Activated naive CD8-positive, alpha-beta T cell (primary cell): ENCODE measurements around the gene TASP1.

ENCODE experiments used
- H3K27ac Mint-ChIP-seq: one replicate; pipeline ENCODE4 v1.8.0; 2021; ENCODE audit warnings: mixed read lengths
- H3K27me3 Mint-ChIP-seq: one replicate; pipeline ENCODE4 v1.8.0; 2021; ENCODE audit warnings: mixed read lengths
- H3K36me3 Mint-ChIP-seq: one replicate; pipeline ENCODE4 v1.8.0; 2021; ENCODE audit warnings: mixed read lengths
- H3K4me1 Mint-ChIP-seq: one replicate; pipeline ENCODE4 v1.8.0; 2021; ENCODE audit warnings: low read depth, mixed read lengths
- H3K4me3 Mint-ChIP-seq: one replicate; pipeline ENCODE4 v1.8.0; 2021; ENCODE audit warnings: mild to moderate bottlenecking, mixed read lengths
- H3K9me3 Mint-ChIP-seq: one replicate; pipeline ENCODE4 v1.8.0; 2021; ENCODE audit warnings: low read depth, mixed read lengths

TASP1 gene

GRCh38 chr20:13563854-13564253 lies 74.9 kb downstream of the TASP1 start:
- Mint-ChIP-seq H3K36me3 (peaks cover 45% of the 10 kb centered on the region), H3K27me3 (no peaks in the 10 kb centered on the region)

DNA sequence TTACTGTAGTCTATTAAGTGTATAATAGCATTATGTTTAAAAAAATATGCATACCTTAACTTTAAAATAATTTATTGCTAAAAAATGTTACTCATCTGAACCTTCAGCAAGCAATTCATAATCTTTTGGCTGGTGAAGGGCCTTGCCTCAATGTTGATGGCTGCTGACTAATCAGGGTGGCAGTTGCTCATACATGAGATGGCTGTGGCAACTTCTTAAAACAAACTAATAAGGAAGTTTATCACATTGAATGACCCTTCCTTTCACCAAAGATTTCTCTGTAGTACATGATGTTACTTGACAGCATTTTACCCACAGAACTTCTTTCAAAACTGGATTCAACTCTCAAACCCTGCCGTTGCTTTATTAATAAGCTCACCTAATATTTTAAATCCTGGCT lies 84.0 kb downstream of the TASP1 start:
- no peaks in the 10 kb centered on the region for H3K27me3 Mint-ChIP-seq
- H3K9me3 Mint-ChIP-seq: no peaks in the 10 kb centered on the region
- H3K36me3 Mint-ChIP-seq: peaks cover 34% of the 10 kb centered on the region
- H3K4me3 Mint-ChIP-seq: no peak overlapping the region
- no peaks in the 10 kb centered on the region for H3K4me1 Mint-ChIP-seq
- no peak overlapping the region for H3K27ac Mint-ChIP-seq

More at GRCh38 chr20:13563854-13564253, 74.9 kb downstream of the TASP1 start:
- peaks cover 11% of the 10 kb centered on the region for H3K9me3 Mint-ChIP-seq
- no peak overlapping the region for H3K27ac Mint-ChIP-seq
- no peaks in the 10 kb centered on the region for H3K4me1 Mint-ChIP-seq
- no peak overlapping the region for H3K4me3 Mint-ChIP-seq

- no peaks in the 10 kb centered on the region for H3K4me1 Mint-ChIP-seq
- H3K27ac Mint-ChIP-seq: no peak overlapping the region
- no peak overlapping the region for H3K4me3 Mint-ChIP-seq
- H3K36me3 Mint-ChIP-seq: peaks cover 31% of the 10 kb centered on the region
- H3K27me3 Mint-ChIP-seq: no peaks in the 10 kb centered on the region
- H3K9me3 Mint-ChIP-seq: no peaks in the 10 kb centered on the region
Observed at GRCh38 chr20:13554076-13554475, 84.7 kb downstream of the TASP1 start.

- H3K27me3 Mint-ChIP-seq: no peaks in the 10 kb centered on the region
- H3K9me3 Mint-ChIP-seq: no peaks in the 10 kb centered on the region
- peaks cover 25% of the 10 kb centered on the region for H3K36me3 Mint-ChIP-seq
- H3K4me3 Mint-ChIP-seq: no peak overlapping the region
- no peak overlapping the region for H3K27ac Mint-ChIP-seq
- no peaks in the 10 kb centered on the region for H3K4me1 Mint-ChIP-seq
Observed at GRCh38 chr20:13552061-13552460, 86.7 kb downstream of the TASP1 start.

GRCh38 chr20:13549451-13549850 lies 89.3 kb downstream of the TASP1 start:
- no peak overlapping the region for H3K27ac Mint-ChIP-seq
- peaks cover 13% of the 10 kb centered on the region for H3K36me3 Mint-ChIP-seq
- no peaks in the 10 kb centered on the region for H3K9me3 Mint-ChIP-seq

GRCh38 chr20:13546497-13547131 lies 92.1 kb downstream of the TASP1 start:
- Mint-ChIP-seq H3K4me1 (no peaks in the 10 kb centered on the region), H3K27me3 (no peaks in the 10 kb centered on the region), H3K4me3 (no peak overlapping the region), H3K27ac (no peak overlapping the region), H3K36me3 (peaks cover 2% of the 10 kb centered on the region), H3K9me3 (no peaks in the 10 kb centered on the region)

More at GRCh38 chr20:13549451-13549850, 89.3 kb downstream of the TASP1 start:
- Mint-ChIP-seq H3K4me3 (no peak overlapping the region), H3K27me3 (no peaks in the 10 kb centered on the region), H3K4me1 (no peaks in the 10 kb centered on the region)

DNA sequence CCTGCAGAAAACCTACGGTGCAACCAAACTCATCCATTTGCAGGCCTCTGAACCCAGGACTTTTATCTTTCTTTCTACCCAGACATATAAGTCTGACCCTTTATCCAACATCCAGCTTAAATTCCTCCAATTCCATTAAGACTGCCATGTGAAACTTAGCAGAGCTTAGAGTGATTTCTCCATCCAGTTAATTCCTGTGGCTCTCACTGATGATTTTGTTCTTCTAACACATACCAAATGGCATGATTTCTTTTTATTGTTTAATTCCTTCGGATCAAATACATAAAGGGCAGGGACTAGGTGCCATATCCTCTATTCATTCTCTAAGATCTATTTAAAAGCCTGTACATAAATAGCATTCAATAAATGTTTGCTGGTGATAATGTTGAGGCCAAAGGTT lies 92.9 kb downstream of the TASP1 start:
- H3K4me3 Mint-ChIP-seq: no peak overlapping the region
- no peaks in the 10 kb centered on the region for H3K27me3 Mint-ChIP-seq

DNA sequence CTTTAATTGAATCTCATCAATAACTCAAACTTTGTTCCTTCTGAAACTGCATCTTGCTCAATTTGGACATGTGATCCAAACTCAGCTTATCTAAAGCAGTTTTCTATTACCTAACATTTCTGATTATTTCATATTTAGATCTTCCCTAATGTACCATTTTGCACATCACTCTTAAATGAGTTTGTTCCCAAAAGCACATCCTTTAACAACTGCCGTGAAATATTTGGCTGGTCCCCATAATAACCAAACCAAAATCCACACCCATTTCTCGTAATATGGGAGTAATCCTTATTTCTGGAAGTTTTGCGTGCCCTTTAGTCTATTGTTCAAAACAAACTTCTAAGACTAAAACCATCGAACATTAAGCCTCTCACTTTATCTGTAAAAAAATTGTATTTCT lies 94.9 kb downstream of the TASP1 start:
- peaks cover 3% of the 10 kb centered on the region for H3K36me3 Mint-ChIP-seq
- no peaks in the 10 kb centered on the region for H3K9me3 Mint-ChIP-seq
- H3K4me3 Mint-ChIP-seq: no peak overlapping the region
- H3K27ac Mint-ChIP-seq: no peak overlapping the region
- H3K27me3 Mint-ChIP-seq: no peaks in the 10 kb centered on the region
- H3K4me1 Mint-ChIP-seq: peaks cover 2% of the 10 kb centered on the region

More for the DNA sequence above, 92.9 kb downstream of the TASP1 start:
- Mint-ChIP-seq H3K27ac (no peak overlapping the region), H3K9me3 (no peaks in the 10 kb centered on the region), H3K36me3 (peaks cover 3% of the 10 kb centered on the region), H3K4me1 (peaks cover 2% of the 10 kb centered on the region)

DNA sequence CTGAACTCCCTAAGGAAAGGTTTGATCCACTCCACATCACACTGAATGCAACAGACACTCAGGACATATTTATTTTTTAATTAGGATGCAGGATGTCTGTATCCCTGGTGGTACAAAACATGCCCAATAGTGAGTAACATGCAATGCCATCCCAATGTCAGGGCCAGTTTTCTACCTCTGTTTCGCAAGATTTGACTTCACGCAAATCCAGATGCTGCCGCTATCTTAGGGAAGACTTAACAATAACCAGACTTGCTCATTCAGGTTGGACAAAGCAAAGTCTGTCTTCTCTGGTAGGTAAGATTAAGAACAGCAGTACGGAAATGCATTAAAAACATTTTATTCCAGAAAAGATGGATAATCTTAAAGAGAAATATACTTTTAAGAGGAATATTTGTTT lies 103.1 kb downstream of the TASP1 start:
- Mint-ChIP-seq H3K9me3 (no peaks in the 10 kb centered on the region), H3K36me3 (peaks cover 12% of the 10 kb centered on the region), H3K27me3 (no peaks in the 10 kb centered on the region), H3K4me3 (no peak overlapping the region), H3K27ac (no peak overlapping the region), H3K4me1 (no peaks in the 10 kb centered on the region)

DNA sequence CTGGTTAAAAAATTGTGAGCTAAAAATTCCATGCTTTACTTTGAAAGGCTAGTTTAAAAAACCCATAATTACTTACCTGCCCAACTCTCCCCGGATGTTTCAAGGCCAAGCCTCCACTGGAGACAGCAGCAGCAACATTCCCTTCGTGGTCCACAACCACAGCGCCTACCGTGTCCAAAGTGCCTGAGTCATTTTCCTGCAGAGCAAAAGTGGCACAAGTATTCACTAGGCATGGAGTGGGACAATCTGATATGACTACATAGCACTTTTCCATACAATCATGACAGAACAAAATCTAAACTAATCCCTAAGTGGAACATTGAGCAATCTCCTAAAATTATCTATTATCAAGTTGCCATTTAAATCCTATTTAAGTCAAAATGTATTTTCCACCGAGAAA lies 104.8 kb downstream of the TASP1 start:
- no peak overlapping the region for H3K27ac Mint-ChIP-seq
- H3K4me1 Mint-ChIP-seq: no peaks in the 10 kb centered on the region
- H3K9me3 Mint-ChIP-seq: no peaks in the 10 kb centered on the region
- H3K27me3 Mint-ChIP-seq: no peaks in the 10 kb centered on the region
- peaks cover 15% of the 10 kb centered on the region for H3K36me3 Mint-ChIP-seq
- no peak overlapping the region for H3K4me3 Mint-ChIP-seq

DNA sequence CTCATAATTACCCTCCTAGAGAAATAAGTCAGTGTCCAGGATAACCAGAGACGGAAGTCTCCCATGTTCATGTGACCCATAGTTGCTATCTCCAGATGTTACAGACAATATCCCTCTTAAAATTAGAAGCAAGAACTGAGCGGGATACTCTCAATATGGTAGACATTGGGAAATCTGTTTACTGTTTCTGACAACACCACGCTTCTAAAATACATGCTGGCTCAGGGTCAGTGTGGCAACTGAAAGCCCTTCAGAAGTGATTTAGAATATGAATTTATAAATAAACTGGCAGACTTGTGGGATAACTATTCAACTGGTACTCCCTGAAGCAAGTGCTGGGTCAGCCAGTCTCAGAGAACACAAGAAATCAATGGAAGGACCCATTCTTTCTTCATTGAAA lies 108.6 kb downstream of the TASP1 start:
- H3K27ac Mint-ChIP-seq: no peak overlapping the region
- no peaks in the 10 kb centered on the region for H3K27me3 Mint-ChIP-seq
- no peaks in the 10 kb centered on the region for H3K9me3 Mint-ChIP-seq
- no peaks in the 10 kb centered on the region for H3K4me1 Mint-ChIP-seq
- peaks cover 34% of the 10 kb centered on the region for H3K36me3 Mint-ChIP-seq
- no peak overlapping the region for H3K4me3 Mint-ChIP-seq

DNA sequence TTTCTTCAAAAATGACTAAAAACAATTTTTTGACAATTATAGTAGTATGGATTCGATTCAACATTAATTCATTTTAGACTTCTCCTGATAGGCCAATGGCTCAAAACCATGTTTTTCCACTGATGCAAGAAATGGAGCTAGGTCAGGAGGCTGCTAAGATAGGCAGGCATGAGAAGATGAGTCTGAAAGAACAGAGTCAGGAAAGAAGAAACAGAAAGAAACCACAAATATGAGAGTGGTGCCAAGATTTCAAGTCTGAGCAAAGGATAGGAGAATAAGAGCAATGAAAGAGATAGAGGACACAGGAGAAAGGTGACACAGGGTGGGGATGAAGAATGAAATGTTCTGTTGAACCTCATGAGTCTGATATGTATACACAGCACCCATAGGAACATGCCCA lies 112.2 kb downstream of the TASP1 start:
- no peaks in the 10 kb centered on the region for H3K27me3 Mint-ChIP-seq
- H3K4me1 Mint-ChIP-seq: no peaks in the 10 kb centered on the region
- H3K9me3 Mint-ChIP-seq: peaks cover 8% of the 10 kb centered on the region
- no peak overlapping the region for H3K4me3 Mint-ChIP-seq
- H3K36me3 Mint-ChIP-seq: peaks cover 53% of the 10 kb centered on the region
- H3K27ac Mint-ChIP-seq: no peak overlapping the region

DNA sequence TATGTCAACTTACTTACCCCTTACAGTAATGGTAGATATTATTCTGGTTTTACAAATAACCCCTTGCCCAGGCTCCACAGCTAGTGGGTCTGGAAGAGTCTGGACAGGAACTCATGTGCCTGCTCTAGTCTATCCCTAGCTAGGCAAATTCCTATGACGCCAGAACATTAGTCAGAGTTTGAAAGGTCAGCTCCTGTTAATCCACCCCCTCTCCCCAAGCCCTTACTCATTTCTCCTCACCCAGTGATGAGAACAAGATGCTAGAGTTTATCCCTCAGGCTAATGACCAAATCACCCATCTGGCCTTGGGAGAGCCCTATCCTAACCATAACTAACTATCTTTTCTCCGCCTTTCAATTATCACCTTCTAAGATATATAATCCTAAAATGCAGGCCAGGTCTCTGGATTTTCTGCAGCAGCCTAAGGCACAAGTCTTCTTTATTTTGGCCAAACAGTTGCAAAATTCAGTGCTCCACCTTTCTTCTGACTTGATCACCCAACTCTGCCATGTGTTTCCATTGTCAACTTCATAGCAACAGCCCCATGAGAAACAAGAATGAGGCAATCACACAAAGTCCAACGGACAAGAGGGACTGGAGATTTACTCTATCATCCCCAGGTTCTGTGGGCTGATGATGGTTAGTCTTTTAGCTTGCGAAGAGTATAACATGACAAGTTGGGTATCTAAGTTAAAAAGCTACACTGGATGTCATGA lies 113.3 kb downstream of the TASP1 start:
- Mint-ChIP-seq H3K27ac (no peak overlapping the region), H3K4me3 (no peak overlapping the region), H3K9me3 (peaks cover 8% of the 10 kb centered on the region), H3K4me1 (no peaks in the 10 kb centered on the region), H3K27me3 (no peaks in the 10 kb centered on the region), H3K36me3 (peaks cover 57% of the 10 kb centered on the region)

DNA sequence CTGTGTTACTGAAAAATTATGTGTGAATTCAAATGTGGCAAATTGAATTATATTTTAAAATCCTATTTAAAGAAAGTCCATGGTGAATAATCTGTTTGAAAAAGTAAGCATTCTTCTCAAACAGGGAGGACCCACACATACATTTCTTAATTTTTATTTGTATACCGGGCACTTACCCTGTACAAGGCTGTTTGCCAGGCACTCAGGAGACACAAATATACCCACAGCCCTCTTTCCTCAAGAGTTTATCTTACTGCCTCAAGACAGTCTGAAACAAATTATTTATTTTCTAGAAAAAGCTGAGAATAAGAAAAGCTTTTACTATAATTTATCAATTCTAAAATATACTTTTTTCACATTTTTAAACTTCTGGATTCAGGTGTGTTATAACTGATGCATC lies 114.4 kb downstream of the TASP1 start:
- Mint-ChIP-seq H3K4me3 (no peak overlapping the region), H3K9me3 (peaks cover 8% of the 10 kb centered on the region), H3K4me1 (no peaks in the 10 kb centered on the region), H3K27me3 (no peaks in the 10 kb centered on the region), H3K27ac (no peak overlapping the region), H3K36me3 (peaks cover 54% of the 10 kb centered on the region)

GRCh38 chr20:13517831-13518230 lies 120.9 kb downstream of the TASP1 start:
- Mint-ChIP-seq H3K4me3 (no peak overlapping the region), H3K4me1 (peaks cover 14% of the 10 kb centered on the region), H3K27ac (no peak overlapping the region), H3K9me3 (peaks cover 7% of the 10 kb centered on the region), H3K27me3 (no peaks in the 10 kb centered on the region), H3K36me3 (peaks cover 57% of the 10 kb centered on the region)
